GM19351 (cell line): ENCODE measurements around the gene CITED4.

Source experiments
- ATAC-seq: cut with Tn5 transposase; IDR thresholded peaks from one replicate; pipeline ENCODE4 v1.9.1; 2021; ENCODE audit warnings: mild to moderate bottlenecking, moderate library complexity; ENCODE audit not compliant: unreplicated experiment

The CITED4 gene

DNA sequence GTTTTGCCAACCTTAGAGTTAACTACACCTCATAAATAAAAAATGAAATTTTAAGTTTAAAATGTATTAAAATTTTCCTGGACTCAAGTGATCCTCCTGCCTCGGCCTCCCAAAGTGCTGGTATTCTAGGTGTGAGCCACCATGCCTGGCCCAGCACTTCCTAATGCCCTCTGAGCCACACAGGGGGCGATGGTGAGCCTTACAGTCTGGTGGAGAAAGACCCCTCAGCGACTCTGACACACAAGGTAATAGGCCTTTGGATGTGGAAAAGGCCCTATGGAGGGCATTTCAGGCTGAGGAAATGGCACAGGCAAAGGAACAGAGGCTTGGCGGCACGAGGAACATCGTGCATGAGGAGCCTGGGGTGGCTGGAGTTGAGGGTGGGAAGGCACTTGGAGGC is 6.7 kb downstream of the CITED4 start:
- ATAC-seq, result no peak

DNA sequence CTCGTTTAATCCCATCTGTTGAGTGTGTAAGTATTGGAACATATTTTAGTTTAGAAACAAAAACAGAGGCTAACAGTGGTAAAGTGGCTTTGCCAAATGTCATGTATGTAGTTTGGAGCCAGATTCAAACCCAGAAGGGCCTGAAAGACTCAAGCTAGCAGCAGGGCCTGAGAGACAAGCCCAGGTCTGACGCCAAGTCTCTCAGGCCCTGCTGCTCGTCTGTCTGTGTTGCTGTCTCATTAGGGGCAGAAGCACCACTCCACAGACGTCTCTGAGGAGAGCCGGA is 8.3 kb downstream of the CITED4 start:
- no peak for ATAC-seq

DNA sequence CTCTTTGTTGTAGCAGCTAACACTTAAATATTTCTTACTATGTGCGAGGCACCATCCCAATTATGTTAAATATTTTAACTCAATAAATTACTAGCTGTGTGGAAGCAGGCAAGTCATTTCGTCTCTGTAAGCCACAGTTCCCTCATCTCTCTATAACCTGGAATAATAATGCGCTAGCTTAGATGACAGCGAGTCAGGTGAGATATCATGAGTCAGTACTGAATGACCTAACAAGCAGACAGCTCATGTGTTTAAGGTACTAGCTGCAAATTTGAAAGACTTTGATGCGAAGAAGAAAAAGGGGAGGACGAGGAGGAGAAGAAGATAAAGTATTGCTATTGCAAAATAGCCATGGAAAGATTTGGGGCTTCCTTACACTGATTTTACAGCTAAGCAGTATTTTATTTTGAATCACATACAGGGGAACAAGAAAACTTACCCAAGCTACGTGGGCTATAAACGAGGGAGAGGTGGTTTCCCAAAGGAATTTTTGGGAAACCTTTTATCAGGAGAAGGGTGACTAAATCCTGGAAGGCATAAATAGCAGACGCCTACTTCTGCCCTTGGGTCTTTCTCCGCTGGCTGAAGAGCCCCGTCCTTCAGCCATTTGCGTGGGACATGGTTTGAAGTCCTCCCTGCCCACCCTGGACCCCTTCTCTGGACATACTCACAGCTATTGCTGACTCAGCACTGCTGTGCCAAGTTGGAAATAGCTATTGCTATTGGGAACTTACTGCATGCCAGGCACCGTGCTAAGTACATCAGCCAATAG is 8.9 kb downstream of the CITED4 start:
- no peak for ATAC-seq

- peak; percentile 61 for ATAC-seq
These were observed 10.5 kb downstream of the CITED4 start for GRCh38 chr1:40851643-40852042.

DNA sequence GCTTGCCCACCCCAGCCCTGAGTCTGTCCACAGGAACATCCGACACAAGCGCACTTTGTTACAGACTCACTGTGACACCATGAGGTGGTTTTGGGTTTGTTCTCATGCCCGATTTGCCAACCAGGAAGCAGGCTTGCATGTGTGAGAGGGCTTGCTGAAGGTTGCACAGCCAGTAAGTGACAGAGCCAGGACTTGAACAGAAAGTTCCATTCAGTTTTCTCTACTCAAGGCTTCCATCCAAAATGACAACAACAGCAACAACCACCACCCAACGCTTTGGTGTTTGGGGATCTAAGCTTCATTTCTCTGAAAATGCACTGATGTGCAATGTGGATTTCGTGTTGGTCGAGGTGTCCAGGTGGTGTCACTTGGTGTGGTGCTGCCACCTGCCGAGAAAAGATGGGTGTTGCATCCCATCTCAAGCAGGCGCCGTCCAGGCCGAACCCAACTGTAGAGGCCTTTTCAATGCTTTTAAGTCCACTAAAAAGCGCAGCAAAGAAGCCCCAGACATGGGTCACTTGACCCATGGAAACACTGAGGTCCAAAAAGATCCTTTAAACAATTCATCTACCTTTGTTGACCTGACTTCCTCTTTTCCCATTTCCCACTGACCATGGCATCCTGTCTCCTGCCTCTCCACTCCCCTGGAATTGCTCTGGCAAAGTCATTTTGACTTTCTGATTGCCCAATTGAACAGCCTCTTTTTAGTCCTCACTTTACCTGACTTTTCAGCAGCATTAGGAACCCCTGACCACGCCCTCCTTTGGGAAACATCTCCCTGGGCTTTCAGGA is 12.2 kb downstream of the CITED4 start:
- ATAC-seq, result peak; percentile 70

DNA sequence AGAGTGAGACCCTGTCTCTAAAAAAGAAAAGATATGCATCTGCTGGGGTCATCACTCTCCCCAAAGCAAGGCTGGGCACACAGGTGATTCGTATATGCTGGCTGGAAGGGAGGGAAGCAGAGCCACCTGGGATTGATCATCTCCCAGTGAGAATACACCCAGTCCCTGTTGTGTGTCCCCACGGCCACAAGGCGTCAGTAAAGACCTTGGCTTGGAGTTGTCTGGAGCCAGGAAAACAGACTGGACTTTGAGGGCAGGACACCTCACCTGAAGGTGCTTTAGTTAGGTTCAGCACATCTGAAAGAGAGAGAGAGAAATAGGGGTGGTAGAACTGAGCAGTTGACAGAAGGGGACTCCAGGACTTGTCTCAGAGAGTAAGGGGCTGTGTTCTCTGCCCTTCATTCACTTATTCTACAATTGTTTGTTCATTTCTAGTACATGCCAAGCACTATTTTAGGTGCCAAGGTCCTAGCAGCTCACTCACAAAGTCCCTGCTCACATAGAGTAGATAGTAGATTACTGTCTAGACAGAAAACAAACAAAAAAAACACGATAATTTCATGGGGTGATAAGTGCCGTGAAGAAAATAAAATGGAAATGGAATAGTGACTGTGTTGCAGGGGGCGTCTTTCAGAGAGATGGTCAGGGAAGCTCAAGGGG is 13.5 kb downstream of the CITED4 start:
- no peak for ATAC-seq

- ATAC-seq, result no peak
These were observed 15.0 kb downstream of the CITED4 start for GRCh38 chr1:40847023-40847745.

- ATAC-seq, result no peak
These were observed 16.3 kb downstream of the CITED4 start for GRCh38 chr1:40845895-40846294.

DNA sequence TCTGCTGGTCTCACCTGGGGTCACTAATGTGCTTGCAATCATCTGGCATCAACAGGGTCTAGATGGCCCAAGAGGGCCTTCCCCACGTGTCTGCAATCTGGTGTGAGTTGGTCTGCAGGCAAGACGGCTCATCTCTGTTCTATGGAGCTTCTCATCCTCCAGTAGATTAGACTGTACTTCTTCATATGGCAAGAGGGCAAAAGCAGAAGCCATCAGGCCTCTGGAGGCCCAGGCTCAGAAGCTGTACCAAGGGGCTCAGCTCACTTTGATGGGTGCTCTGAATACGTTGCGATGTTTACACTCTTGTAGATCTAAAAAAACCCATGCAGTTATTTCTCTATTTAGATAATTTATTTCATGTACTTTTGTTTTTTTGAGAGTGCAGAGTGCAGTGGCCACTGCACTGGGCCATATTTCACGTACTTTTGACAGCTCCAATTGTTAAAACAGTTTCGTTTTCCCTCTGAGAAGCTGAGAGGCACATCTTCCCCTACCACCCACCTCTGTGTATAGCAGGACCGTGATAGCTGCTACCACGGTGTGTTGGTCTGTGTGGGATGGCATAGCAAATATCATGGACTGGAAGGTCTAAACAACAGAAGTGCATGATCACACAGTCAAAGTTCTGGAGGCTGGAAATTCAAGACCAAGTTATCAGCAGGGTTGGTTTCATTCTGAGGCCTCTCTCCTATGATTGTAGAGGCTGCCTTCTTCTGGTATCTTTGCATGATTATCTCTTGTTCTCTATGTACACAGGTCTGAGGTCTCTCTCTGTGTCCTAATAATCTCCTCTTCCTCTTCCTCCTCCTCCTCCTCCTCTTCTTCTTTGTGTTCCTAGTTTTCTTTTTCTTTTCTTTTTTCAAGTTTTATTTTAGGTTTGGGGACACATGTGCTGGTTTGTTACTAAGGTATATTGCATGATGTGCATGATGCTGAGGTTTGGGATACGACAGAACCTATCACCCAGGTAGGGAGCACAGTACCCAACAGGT is 17.0 kb downstream of the CITED4 start:
- ATAC-seq, result no peak

DNA sequence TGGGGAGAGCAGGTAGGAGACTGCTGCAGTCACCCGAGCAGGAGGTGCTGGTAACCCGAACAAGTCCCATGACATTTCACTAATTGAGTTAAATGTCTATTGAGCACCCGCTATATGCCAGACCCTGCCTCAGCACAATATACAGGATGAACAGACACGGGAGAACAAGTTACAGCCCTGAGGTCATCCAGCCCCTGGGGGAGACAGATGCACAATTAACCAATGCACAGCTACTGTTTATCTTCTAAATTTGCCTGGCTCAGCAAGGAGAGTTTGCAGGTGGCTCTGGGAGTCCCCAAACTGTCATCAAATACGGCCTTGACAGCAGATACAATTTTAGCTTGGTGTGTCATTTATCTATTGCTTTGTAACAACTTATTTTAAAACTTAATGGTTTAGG is 18.1 kb downstream of the CITED4 start:
- ATAC-seq, result no peak

GRCh38 chr1:40842691-40843090 is 19.5 kb downstream of the CITED4 start:
- no peak for ATAC-seq

DNA sequence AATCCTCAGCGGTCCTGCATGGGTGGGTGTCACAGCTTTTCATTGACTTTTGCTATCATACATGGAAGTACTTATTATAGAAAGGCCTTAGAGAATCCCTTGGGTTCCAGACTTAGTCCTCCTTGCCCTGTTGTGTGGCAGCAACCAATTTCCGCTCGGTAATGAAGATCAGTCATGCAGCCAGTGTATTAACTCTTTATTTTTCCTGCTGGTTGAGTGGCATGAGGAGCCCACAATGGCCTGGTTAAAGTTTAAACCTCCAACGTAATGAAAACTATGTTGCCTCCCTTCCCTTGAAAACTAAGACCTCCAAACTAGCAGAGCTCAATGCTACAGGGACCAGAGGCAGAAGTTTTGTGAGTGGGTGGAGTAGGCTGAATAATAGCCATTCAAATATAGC is 20.0 kb downstream of the CITED4 start:
- no peak for ATAC-seq

- ATAC-seq, result no peak
These were observed 20.6 kb downstream of the CITED4 start for GRCh38 chr1:40841602-40842001.

- ATAC-seq, result no peak
These were observed 21.4 kb downstream of the CITED4 start for GRCh38 chr1:40840526-40841323.

GRCh38 chr1:40839943-40840335 is 22.2 kb downstream of the CITED4 start:
- no peak for ATAC-seq

- no peak for ATAC-seq
These were observed 22.9 kb downstream of the CITED4 start for GRCh38 chr1:40838980-40839942.

DNA sequence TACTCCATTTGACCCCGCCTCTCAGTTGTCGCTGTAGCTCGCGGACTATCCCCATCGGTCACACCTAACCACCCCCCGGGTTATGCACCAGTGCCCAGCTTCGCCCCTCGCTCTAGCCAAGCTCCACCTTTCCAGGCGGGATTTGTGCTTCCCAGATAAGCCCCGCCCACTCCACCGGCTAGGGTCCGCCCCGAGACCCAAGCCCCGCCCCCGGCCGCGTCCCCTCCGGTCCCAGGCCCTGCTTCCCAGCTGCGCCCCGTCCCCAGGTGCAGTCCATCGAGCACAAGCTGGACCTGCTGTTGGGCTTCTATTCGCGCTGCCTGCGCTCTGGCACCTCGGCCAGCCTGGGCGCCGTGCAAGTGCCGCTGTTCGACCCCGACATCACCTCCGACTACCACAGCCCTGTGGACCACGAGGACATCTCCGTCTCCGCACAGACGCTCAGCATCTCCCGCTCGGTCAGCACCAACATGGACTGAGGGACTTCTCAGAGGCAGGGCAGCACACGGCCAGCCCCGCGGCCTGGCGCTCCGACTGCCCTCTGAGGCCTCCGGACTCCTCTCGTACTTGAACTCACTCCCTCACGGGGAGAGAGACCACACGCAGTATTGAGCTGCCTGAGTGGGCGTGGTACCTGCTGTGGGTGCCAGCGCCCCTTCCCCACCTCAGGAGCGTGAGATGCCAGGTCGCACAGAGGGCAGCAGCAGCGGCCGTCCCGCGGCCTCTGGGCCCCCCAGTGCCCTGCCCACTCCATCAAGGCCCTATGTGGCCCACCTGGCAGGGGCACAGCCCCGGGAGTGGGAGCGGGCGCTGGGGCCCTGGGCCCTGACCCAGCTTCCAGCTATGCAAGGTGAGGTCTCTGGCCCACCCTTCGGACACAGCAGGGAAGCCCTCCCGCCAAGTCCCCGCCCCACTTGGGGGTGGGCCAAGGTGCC is 23.9 kb downstream of the CITED4 start:
- no peak for ATAC-seq
